ENCODE results near the gene CEP131. TPM values are rescaled to one million over a fixed set of nuclear protein-coding genes. Genes with fewer than 3 reads are reported as not detected.

CEP131 gene
- total and polyA plus RNA-seq, 2 of the 4 experiments (the other 2 are of a cell fraction): 4.8 to 9.6 TPM

GRCh38 chr17:81222620-81222905, 202 bp downstream of the CEP131 start:
- no peak for DNase-seq
- no peak overlapping the region for H3K18ac ChIP-seq (ENCODE audit: low read depth, low read length)
- H4K20me1 ChIP-seq (ENCODE audit: insufficient read depth, low read length): no peaks in the 10 kb centered on the region
- ChIA-PET CTCF (no interaction called here), POLR2A (ENCODE audit: unreplicated experiment) (interaction anchor here (0.6 kb wide), 1 partner anchor 99 kb away, joined by 3 read pairs; no protein-coding TSS in a partner anchor)
- ATAC-seq (ENCODE audit: low read depth): peak; percentile 1
- no peak overlapping the region for H2BK15ac ChIP-seq (ENCODE audit: low read depth, low read length)
- no peak overlapping the region for H2BK120ac ChIP-seq (ENCODE audit: low read depth, low read length)
- H3K79me1 ChIP-seq (ENCODE audit: low read depth in 1 of 2, low read length in 2 of 2): peaks cover 11 to 17% of the 10 kb centered on the region in 2 experiments; a peak in 3 of 4 replicates
- H3K9me1 ChIP-seq (ENCODE audit: insufficient read depth, low read length): no peaks in the 10 kb centered on the region; the same call in none of the 2 replicates
- H3K4ac ChIP-seq (ENCODE audit: low read depth, low read length): no peak overlapping the region
- H2AFZ ChIP-seq (replicated peaks; ENCODE audit: low read length, poor library complexity): peak overlapping the region; percentile 97
- no TSS peak for BruUV-seq (replicated peaks)
- H3K4me3 ChIP-seq (ENCODE audit: insufficient read depth, low read depth, low read length): peak overlapping the region; percentile 62
- H4K8ac ChIP-seq (ENCODE audit: low read depth in 2 of 2, low read length in 2 of 2): no peak overlapping the region
- dilution Hi-C loops (cut with HindIII; ENCODE audit: low sequenced_read_pairs, unreplicated experiment) (no loop called here), intact Hi-C loops (cut with micrococcal nuclease) (loop anchor here (5.0 kb wide), 1 partner anchor 80 kb away; no protein-coding TSS in a partner anchor), in situ Hi-C loops (cut with MboI; ENCODE audit: low sequenced_read_pairs) (no loop called here)
- H3K9me3 ChIP-seq (ENCODE audit: control insufficient read depth, insufficient read depth, low read length): peaks cover 3% of the 10 kb centered on the region; the same call in 1 of the 2 replicates
- no peak overlapping the region for H3K14ac ChIP-seq (replicated peaks; ENCODE audit: low read depth, low read length)
- no peak overlapping the region for H2AK5ac ChIP-seq (ENCODE audit: low read depth, low read length)
- peaks cover 5% of the 10 kb centered on the region; the same call in 1 of the 2 replicates for H3K36me3 ChIP-seq (ENCODE audit: control insufficient read depth, insufficient read depth, low read length)
- H4K5ac ChIP-seq (ENCODE audit: low read depth, low read length): no peak overlapping the region
- no peaks in the 10 kb centered on the region for H3K27me3 ChIP-seq (ENCODE audit: control insufficient read depth, insufficient read depth, low read length)
- peaks cover 8% of the 10 kb centered on the region; the same call in 1 of the 2 replicates for H3K4me1 ChIP-seq (ENCODE audit: control insufficient read depth, insufficient read depth, low read length)
- H3K9ac ChIP-seq (ENCODE audit: low read depth, low read length): peak overlapping the region; percentile 24
- H2BK5ac ChIP-seq (ENCODE audit: low read depth, low read length, poor library complexity, severe bottlenecking): no peak overlapping the region
- no peak for TF ChIP-seq RFX5 (IDR thresholded peaks at IDR 0.05; ENCODE audit: low read depth, low read length)
- H3K4me2 ChIP-seq (ENCODE audit: low read depth, low read length): peak overlapping the region; percentile 92
- no peak overlapping the region; the same call in 1 of the 2 replicates for H3K27ac ChIP-seq (ENCODE audit: insufficient read depth, low read length)
- no peak overlapping the region for H3K23ac ChIP-seq (ENCODE audit: low read depth, low read length)
- WGBS, 2 experiments (ENCODE audit: extremely low coverage in 2 of 2, insufficient read length in 1 of 2): 0% methylated on average over 9 of the region's 30 CpGs; no CpG with 5 or more reads in 1 of the 2 experiments
- H2BK20ac ChIP-seq (ENCODE audit: low read depth, low read length): no peak overlapping the region
- no peak overlapping the region for H4K91ac ChIP-seq (ENCODE audit: insufficient read depth, low read depth, low read length)
- H2AK9ac ChIP-seq (replicated peaks; ENCODE audit: low read depth, low read length, poor library complexity): peak overlapping the region; percentile 89
- no peak overlapping the region for H3K56ac ChIP-seq (ENCODE audit: extremely low read depth, insufficient read depth, low read length)

All from IMR-90 (cell line).